ENCODE data around the gene CCDC106. TPM values are rescaled to one million over a fixed set of nuclear protein-coding genes. Genes with fewer than 3 reads are reported as not detected.

Gene CCDC106
- total RNA-seq, 1 donor from 2014 or later = 11.6 TPM

DNA sequence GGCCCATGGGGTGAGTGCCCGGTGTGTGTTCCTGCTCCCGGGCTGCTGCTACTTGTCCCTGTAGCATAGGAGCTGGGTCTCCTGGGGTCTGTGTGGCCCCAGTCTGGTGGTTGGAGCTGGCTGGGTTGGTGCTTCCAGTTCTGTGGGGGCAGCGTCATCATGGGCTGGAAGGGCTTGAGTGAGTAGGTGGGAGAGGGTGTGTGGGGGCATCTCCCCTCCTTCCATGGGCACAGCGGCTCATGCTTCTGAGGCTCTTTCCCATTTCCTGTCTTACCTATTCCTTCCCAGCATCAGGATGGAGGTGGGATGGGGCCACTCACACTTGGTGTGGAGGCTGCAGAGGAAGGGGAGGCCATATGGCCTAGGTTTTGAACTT lies 19.0 kb downstream of the CCDC106 start:
- Histone ChIP-seq H3K4me1 (no peaks in the 10 kb centered on the region), H3K4me3 (no peak overlapping the region), H3K27me3 (ENCODE audit: low read depth) (no peaks in the 10 kb centered on the region), H3K36me3 (peaks cover 96% of the 10 kb centered on the region), H3K27ac (no peak overlapping the region), H3K9me3 (no peaks in the 10 kb centered on the region)
- ATAC-seq = no peak
- intact Hi-C loops (cut with DNase I) = no loop called here
- TF ChIP-seq, protein P1, sequence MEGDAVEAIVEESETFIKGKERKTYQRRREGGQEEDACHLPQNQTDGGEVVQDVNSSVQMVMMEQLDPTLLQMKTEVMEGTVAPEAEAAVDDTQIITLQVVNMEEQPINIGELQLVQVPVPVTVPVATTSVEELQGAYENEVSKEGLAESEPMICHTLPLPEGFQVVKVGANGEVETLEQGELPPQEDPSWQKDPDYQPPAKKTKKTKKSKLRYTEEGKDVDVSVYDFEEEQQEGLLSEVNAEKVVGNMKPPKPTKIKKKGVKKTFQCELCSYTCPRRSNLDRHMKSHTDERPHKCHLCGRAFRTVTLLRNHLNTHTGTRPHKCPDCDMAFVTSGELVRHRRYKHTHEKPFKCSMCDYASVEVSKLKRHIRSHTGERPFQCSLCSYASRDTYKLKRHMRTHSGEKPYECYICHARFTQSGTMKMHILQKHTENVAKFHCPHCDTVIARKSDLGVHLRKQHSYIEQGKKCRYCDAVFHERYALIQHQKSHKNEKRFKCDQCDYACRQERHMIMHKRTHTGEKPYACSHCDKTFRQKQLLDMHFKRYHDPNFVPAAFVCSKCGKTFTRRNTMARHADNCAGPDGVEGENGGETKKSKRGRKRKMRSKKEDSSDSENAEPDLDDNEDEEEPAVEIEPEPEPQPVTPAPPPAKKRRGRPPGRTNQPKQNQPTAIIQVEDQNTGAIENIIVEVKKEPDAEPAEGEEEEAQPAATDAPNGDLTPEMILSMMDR (IDR thresholded peaks at IDR 0.05) = no peak
- no peak for DNase-seq

DNA sequence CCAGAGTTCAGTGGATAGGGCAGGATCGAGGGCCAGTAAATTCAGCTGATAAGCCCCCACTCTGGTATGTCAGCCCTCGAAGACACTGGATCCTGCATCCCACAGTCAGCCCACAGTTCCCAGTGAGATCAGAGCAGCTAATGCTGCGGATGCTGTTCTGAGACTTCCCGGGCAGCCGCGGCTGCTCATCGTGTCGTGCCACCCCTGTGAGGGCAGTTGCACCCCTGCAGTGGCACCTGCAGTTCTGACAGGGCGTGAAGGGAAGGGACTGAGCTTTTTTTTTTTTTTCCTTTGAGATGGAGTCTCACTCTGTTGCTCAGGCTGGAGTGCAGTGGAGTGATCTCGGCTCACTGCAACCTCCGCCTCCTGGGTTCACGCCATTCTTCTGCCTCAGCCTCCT lies 19.5 kb downstream of the CCDC106 start:
- no peak overlapping the region for H3K4me3 ChIP-seq
- H3K27me3 ChIP-seq (ENCODE audit: low read depth) = no peaks in the 10 kb centered on the region
- H3K9me3 ChIP-seq = no peaks in the 10 kb centered on the region
- H3K27ac ChIP-seq = no peak overlapping the region
- no peak for ATAC-seq
- intact Hi-C loops (cut with DNase I) = no loop called here
- H3K4me1 ChIP-seq = no peaks in the 10 kb centered on the region
- no peak for DNase-seq
- TF ChIP-seq, protein P1 (IDR thresholded peaks at IDR 0.05) = no peak
- H3K36me3 ChIP-seq = peaks cover 96% of the 10 kb centered on the region

DNA sequence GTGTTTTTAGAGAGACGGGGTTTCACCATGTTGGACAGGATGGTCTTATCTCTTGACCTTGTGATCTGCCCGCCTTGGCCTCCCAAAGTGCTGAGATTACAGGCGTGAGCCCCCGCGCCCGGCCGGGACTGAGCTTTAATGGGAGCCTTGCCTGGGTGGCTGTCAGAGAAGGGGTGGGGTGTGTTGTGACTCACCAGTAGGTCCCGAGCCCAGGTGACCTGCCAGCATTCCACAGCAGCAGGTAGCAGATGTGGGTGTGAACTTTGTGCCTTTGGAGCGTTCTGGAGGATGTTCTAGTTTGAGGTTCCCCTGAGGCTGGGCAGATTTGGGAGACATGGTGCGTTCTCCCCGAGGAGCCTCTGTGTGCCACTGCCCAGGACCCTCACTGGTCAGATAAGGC lies 19.9 kb downstream of the CCDC106 start:
- intact Hi-C loops (cut with DNase I) = no loop called here
- Histone ChIP-seq H3K4me3 (no peak overlapping the region), H3K9me3 (no peaks in the 10 kb centered on the region), H3K4me1 (no peaks in the 10 kb centered on the region), H3K36me3 (peaks cover 96% of the 10 kb centered on the region), H3K27ac (no peak overlapping the region), H3K27me3 (ENCODE audit: low read depth) (no peaks in the 10 kb centered on the region)
- ATAC-seq (peak; percentile 7 to 28), DNase-seq (no peak)
- TF ChIP-seq, protein P1 (IDR thresholded peaks at IDR 0.05) = no peak

DNA sequence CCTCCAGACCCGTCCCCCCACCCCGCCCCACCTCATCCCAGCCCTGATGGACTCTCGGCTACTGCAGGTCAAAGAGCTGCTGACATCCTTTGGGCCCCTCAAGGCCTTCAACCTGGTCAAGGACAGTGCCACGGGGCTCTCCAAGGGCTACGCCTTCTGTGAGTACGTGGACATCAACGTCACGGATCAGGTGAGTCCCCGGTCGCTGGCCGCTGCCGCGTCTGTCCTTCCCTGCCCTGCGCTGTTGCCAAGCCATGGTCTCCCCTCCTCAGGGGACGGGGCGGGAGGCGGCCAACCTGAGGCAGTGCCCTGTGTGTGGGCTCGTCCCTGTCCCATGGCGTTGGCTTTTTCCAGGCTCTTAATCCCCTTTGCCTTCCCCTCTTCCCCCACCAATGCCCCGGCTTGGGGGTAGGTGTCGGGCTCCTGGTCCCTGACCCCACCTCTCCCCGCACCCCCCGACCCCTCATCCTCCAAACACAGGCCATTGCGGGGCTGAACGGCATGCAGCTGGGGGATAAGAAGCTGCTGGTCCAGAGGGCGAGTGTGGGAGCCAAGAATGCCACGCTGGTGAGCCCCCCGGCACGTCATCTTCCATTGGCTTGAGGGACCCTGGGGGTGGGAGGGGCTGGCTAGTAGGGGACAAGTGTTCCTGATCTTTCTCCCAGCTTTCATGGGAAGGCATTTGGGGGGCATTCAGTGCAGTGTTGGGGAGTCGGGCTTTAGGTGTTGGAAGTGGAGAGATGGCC lies 20.8 kb downstream of the CCDC106 start:
- Histone ChIP-seq H3K27me3 (ENCODE audit: low read depth) (no peaks in the 10 kb centered on the region), H3K4me1 (no peaks in the 10 kb centered on the region), H3K36me3 (peaks cover 96% of the 10 kb centered on the region), H3K27ac (no peak overlapping the region), H3K9me3 (no peaks in the 10 kb centered on the region), H3K4me3 (no peak overlapping the region)
- no peak for DNase-seq
- peak in 1 of 2 donors; percentile 10 for ATAC-seq
- TF ChIP-seq, protein P1 (IDR thresholded peaks at IDR 0.05) = no peak
- intact Hi-C loops (cut with DNase I) = no loop called here

DNA sequence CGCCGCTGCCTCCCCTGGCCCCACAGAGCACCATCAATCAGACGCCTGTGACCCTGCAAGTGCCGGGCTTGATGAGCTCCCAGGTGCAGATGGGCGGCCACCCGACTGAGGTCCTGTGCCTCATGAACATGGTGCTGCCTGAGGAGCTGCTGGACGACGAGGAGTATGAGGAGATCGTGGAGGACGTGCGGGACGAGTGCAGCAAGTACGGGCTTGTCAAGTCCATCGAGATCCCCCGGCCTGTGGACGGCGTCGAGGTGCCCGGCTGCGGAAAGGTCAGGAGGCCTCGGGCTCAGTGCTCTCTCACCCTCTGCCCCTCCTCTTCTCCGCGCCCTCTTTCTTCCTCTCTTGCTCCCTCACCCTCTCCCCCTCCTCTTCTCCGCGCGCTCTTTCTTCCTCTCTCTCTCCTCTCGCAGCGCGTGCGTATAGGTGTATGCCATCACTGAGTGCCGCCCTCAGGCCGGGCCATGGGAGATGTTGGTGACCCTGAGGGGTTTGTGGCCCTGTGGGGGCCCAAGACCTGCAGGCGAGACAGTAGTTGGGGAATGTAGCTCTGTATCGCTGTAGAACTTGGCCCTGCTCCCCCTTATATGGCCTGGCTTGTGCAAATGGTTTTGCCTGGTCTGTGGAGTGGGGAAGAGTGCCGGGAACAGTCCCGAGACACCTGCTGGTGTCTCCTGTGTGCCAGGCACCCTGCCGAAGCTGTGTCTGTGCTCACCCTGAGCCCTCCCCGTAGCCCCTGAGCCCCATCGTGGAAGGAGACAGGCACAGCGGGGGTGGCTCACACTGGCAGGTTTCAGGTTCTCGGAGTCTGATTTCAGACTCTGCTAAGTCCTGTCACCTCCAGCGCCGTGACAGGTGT lies 21.6 kb downstream of the CCDC106 start:
- Histone ChIP-seq H3K9me3 (no peaks in the 10 kb centered on the region), H3K4me1 (no peaks in the 10 kb centered on the region), H3K27ac (no peak overlapping the region), H3K36me3 (peaks cover 90% of the 10 kb centered on the region), H3K27me3 (ENCODE audit: low read depth) (no peaks in the 10 kb centered on the region), H3K4me3 (no peak overlapping the region)
- ATAC-seq (no peak), DNase-seq (no peak)
- intact Hi-C loops (cut with DNase I) = no loop called here
- TF ChIP-seq, protein P1 (IDR thresholded peaks at IDR 0.05) = no peak
